WTC11 (cell line): ENCODE results near the gene TMEM214. TPM values are rescaled to one million over a fixed set of nuclear protein-coding genes. Genes with fewer than 3 reads are reported as not detected.

ENCODE experiments used
- ARID4B ChIP-seq: sonication (generic); formaldehyde crosslinking; IDR thresholded peaks from 2 replicates; pipeline ENCODE4 v1.8.0; 2023; ENCODE audit warnings: missing genetic modification reagents, mild to moderate bottlenecking, borderline replicate concordance
- CREB1 ChIP-seq: sonication (generic); formaldehyde crosslinking; IDR thresholded peaks from 2 replicates; pipeline ENCODE4 v1.8.0; 2023; ENCODE audit warnings: mild to moderate bottlenecking, missing genetic modification reagents
- E2F1 ChIP-seq: sonication (generic); formaldehyde crosslinking; IDR thresholded peaks from 2 replicates; pipeline ENCODE4 v1.8.0; 2022; ENCODE audit warnings: mild to moderate bottlenecking, missing genetic modification reagents
- ESRRA ChIP-seq: sonication (generic); formaldehyde crosslinking; IDR thresholded peaks from 2 replicates; pipeline ENCODE4 v1.8.1; 2022; ENCODE audit warnings: mild to moderate bottlenecking, missing genetic modification reagents, borderline replicate concordance
- FOXP1 ChIP-seq: sonication (generic); formaldehyde crosslinking; IDR thresholded peaks from 2 replicates; pipeline ENCODE4 v1.8.0; 2022; ENCODE audit warnings: missing genetic modification reagents, mild to moderate bottlenecking, moderate library complexity, borderline replicate concordance
- HMGA2 ChIP-seq: fragments of 250-450 bp; sonication (Bioruptor Pico); IDR thresholded peaks from 2 replicates; pipeline ENCODE4 v1.4.0; 2021; ENCODE audit warnings: mild to moderate bottlenecking, moderate library complexity
- JUN ChIP-seq: sonication (generic); formaldehyde crosslinking; IDR thresholded peaks from 2 replicates; pipeline ENCODE4 v1.8.0; 2023; ENCODE audit warnings: mild to moderate bottlenecking, missing genetic modification reagents
- MAX ChIP-seq: sonication (generic); formaldehyde crosslinking; IDR thresholded peaks from 2 replicates; pipeline ENCODE4 v1.8.0; 2022; ENCODE audit warnings: mild to moderate bottlenecking, missing genetic modification reagents
- OVOL2 ChIP-seq: fragments of 250-450 bp; sonication (Bioruptor Pico); IDR thresholded peaks from 2 replicates; pipeline ENCODE4 v1.9.0; 2021; ENCODE audit warnings: mild to moderate bottlenecking, borderline replicate concordance
- PREB ChIP-seq: sonication (generic); formaldehyde crosslinking; IDR thresholded peaks from 2 replicates; pipeline ENCODE4 v1.8.1; 2022; ENCODE audit warnings: mild to moderate bottlenecking, missing genetic modification reagents, moderate library complexity, borderline replicate concordance
- RORB ChIP-seq: fragments of 250-450 bp; sonication (Bioruptor Pico); IDR thresholded peaks from 2 replicates; pipeline ENCODE4 v1.9.0; 2021; ENCODE audit warnings: mild to moderate bottlenecking
- SMAD3 ChIP-seq: sonication (generic); formaldehyde crosslinking; IDR thresholded peaks from 2 replicates; pipeline ENCODE4 v1.8.0; 2022; ENCODE audit warnings: missing genetic modification reagents, mild to moderate bottlenecking, borderline replicate concordance
- SMAD4 ChIP-seq: sonication (generic); formaldehyde crosslinking; IDR thresholded peaks from 2 replicates; pipeline ENCODE4 v1.8.0; 2022; ENCODE audit warnings: mild to moderate bottlenecking, missing genetic modification reagents
- STAT6 ChIP-seq: sonication (generic); formaldehyde crosslinking; conservative IDR thresholded peaks from 2 replicates; pipeline ENCODE4 v1.8.1; 2023; ENCODE audit warnings: mild to moderate bottlenecking, low read depth, missing genetic modification reagents, moderate library complexity
- TP53 ChIP-seq: sonication (generic); formaldehyde crosslinking; IDR thresholded peaks from 2 replicates; pipeline ENCODE4 v1.8.1; 2023; ENCODE audit warnings: mild to moderate bottlenecking, missing genetic modification reagents
- ZMAT4 ChIP-seq: fragments of 250-450 bp; sonication (Bioruptor Pico); IDR thresholded peaks from 2 replicates; pipeline ENCODE4 v1.9.0; 2021; ENCODE audit warnings: mild to moderate bottlenecking
- ZNF263 ChIP-seq: sonication (generic); formaldehyde crosslinking; IDR thresholded peaks from 2 replicates; pipeline ENCODE4 v1.8.1; 2022; ENCODE audit warnings: low read depth, mild to moderate bottlenecking, moderate library complexity, missing genetic modification reagents
- ZNF281 ChIP-seq: sonication (generic); formaldehyde crosslinking; IDR thresholded peaks from 2 replicates; pipeline ENCODE4 v1.8.0; 2023; ENCODE audit warnings: mild to moderate bottlenecking, missing genetic modification reagents
- ZNF317 ChIP-seq: sonication (generic); formaldehyde crosslinking; IDR thresholded peaks from 2 replicates; pipeline ENCODE4 v1.8.1; 2023; ENCODE audit warnings: low read depth, mild to moderate bottlenecking, moderate library complexity, missing genetic modification reagents, borderline replicate concordance
- ZNF416 ChIP-seq: fragments of 250-450 bp; sonication (Bioruptor Pico); IDR thresholded peaks from 2 replicates; pipeline ENCODE4 v1.9.0; 2021; ENCODE audit warnings: mild to moderate bottlenecking, inconsistent platforms
- ZNF423 ChIP-seq: fragments of 250-450 bp; sonication (Bioruptor Pico); IDR thresholded peaks from 2 replicates; pipeline ENCODE4 v2.1.2; 2022; ENCODE audit warnings: mild to moderate bottlenecking, moderate library complexity
- total RNA-seq: library from RNA; stranded (reverse); gene quantifications from 3 replicates; pipeline ENCODE4 v1.2.3, GENCODE V29; 2021

The TMEM214 gene
- total RNA-seq, 1 experiment from 2014 or later, result 57.1 TPM

- no peak for TF ChIP-seq E2F1 (CRISPR knock-in tag)
- no peak for TF ChIP-seq SMAD4 (CRISPR knock-in tag)
- TF ChIP-seq ARID4B (CRISPR knock-in tag), result 0 out of 2 replicates have a peak, but pooled peaks have one; percentile 16
- peak; percentile 81 for TF ChIP-seq ZMAT4
- TF ChIP-seq SMAD3 (CRISPR knock-in tag), result no peak
- TF ChIP-seq MAX, result peak; percentile 98
- TF ChIP-seq ZNF281, result no peak
- TF ChIP-seq ZNF263 (CRISPR knock-in tag), result no peak
- TF ChIP-seq RORB (CRISPR knock-in tag), result no peak
- no peak for TF ChIP-seq STAT6 (CRISPR knock-in tag)
- no peak for TF ChIP-seq ZNF423 (CRISPR knock-in tag)
- 0 out of 2 replicates have a peak, but pooled peaks have one; percentile 15 for TF ChIP-seq JUN
- TF ChIP-seq ESRRA (CRISPR knock-in tag), result peak; percentile 52; the same call in 1 of the 2 replicates
- TF ChIP-seq CREB1 (CRISPR knock-in tag), result peak; percentile 63; the same call in 1 of the 2 replicates
- no peak for TF ChIP-seq ZNF317 (CRISPR knock-in tag)
- peak; percentile 60; the same call in 1 of the 2 replicates for TF ChIP-seq FOXP1 (CRISPR knock-in tag)
- TF ChIP-seq OVOL2 (CRISPR knock-in tag), result peak; percentile 74
- TF ChIP-seq TP53 (CRISPR knock-in tag), result peak; percentile 74
- peak; percentile 79; the same call in 1 of the 2 replicates for TF ChIP-seq ZNF416 (CRISPR knock-in tag)
- TF ChIP-seq PREB, result 0 out of 2 replicates have a peak, but pooled peaks have one; percentile 63
- TF ChIP-seq HMGA2 (CRISPR knock-in tag), result no peak; the same call in none of the 2 replicates
Observed at GRCh38 chr2:27050996-27051901, 18.5 kb downstream of the TMEM214 start, which contains the start of gene AGBL5 (continued).
